HG03135 (cell line): ENCODE measurements around the gene AMBP.
"Not testable (repeated sequence)": the region's sequence is repeated elsewhere in the genome, so short reads cannot be mapped to it uniquely, and the experiment has no call there.

Experiments
- ATAC-seq: cut with Tn5 transposase; IDR thresholded peaks from one replicate; pipeline ENCODE4 v1.9.1; 2021; ENCODE audit warnings: mild to moderate bottlenecking, moderate library complexity; ENCODE audit not compliant: unreplicated experiment

Gene AMBP

DNA sequence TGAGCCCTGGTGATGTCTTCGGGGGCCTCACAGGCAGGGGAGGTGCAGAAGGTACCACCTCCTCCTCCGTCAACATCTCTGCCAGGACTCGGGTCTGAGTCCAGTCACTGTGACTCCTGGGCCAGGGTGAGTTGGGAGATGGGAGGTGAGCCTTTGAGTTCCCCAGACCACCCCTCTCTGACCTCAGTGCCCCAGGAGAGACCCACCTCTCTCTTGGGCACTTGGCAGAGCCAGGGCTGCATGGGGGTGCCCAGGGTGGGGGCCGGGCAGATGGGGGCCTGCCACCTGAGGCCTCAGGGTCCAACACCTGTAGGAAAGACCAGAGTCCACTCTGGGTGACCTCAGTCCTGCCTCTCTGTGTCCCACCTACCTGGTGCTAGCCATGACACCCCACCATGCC, 14.2 kb upstream of the AMBP start:
- no peak for ATAC-seq

DNA sequence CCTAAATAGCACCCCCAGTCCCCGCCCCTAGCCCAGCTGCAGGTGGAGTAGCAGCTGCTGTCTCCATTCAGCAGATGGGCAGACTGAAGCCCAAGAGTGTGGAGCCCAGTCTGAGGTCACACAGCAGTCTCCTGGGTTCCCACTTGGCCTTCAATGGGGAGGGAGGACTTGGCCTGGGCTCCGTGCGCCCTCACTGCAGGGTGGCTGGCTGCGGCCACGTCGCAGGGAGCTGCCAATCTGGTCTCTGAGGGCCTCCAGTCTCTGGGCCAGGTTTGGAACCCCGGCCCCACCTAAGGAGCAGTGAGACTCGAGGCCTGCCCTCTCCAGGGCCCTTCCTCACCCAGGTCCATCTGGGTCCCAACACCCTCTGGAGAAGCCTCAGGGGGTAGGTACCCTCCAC, 13.6 kb upstream of the AMBP start:
- ATAC-seq: no peak

DNA sequence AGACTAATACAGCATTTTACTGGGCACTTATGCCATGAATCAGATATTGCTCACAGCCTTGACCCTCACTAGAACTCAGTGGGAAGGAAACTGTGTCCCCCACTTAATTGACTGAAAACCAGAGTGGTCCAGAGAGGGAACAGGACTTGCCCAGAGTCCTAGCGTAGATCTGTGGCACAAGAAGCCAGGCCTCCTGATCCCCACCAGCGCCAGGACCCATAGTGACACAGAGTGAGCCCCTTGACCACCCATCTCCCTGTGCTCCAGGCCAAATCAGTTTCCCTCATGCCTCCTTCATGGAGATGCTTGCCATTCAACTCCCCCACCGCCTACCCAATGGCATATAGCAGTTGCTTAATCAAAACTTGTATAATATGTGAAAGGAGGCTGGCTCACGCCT, 12.7 kb upstream of the AMBP start:
- no peak for ATAC-seq

DNA sequence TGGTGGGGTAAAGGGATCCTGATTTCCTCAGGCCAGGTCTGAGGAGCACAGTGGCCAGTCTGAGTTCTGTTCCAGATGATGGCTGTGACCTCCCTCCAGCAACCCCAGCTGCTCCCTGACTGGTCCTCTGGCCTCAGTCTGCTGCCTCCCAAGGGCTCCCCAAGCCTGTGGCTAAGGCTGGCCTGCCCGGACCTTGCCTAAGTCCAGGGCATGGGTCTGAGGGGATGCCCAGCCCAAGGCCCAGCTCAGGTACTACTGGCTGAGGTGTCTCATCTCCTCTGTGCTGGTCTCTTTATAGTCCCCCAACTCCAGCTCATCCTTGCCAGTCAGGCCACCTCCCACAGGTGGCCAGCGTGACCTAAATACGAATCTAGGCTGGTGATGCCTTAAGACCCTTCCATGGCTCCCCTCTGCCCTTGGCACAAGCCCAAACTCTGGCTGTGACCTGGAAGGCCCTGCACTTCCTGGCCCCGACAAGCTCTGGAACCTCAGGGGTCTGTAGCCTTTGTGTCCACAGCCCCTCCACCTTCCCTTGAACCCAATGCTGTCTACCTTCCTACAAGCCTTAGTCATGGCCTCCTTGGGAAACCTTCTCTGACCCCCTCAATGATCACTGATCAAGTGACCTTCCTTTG, 11.2 kb upstream of the AMBP start:
- ATAC-seq: no peak

DNA sequence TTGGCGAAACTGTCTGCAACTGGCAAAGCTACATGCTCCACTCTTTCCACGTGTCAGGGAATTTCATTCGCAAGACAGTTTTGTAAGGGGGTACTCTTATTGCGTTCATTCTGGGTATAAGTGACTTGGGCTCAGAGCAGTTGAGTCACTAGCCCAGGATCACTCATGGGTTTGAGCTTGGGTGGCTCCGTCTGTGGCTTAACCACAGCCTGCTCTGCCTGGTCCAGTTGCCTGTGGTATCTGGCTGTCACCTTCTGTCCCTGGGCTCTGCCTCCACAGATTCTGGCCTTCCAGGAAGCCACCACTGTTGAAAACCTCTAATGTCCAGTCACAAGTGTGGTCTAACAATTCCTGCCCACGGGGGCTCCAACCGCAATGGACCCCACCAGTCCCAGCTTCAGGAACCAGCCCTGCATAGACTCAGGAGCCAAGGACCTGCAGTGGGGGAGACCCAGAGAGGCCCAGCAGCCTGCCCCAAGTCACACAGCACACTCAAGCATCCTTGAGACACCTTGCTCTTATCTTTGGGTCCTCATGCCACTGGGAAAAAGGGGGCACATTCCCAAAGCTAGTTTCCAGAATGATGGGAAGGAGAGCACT, 10.6 kb upstream of the AMBP start:
- no peak for ATAC-seq

DNA sequence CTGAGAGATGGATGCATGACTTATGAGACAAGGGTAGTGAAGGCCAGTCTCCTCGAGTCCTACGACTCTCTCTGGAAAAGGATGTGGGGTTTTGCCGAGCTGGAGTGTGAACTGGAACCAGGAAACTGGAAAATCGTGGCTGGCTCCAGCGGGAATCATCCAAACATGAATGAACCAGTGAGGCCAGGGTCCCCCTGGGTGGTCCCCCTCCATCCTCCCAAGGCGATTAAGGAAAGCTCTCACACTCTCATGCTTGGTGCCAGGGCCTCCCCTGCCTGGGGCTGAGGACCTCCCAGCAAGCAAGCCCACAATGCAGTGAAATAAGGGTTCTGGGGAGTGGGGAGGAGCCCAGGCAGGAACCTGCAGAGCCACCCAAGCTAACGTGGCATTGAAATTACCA, 9.6 kb upstream of the AMBP start:
- no peak for ATAC-seq

DNA sequence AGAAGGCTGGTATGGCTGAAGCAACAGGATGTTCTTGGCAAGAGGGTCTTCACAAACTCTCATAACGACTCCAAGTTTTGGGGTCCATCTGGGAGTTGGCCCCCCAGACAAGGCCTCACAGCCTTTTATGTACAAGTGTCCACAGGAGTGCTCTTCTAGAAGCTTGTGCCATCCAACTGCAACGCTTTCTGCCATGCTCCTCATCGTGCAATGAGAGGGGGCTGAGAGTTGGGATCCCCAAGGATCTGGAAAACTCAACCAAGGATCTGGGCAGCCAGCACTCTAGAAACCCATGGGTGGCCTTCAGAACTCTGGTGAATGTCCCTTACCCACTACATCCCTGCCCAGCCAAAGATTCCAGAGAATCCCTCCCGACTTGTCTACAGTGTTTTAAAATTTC, 8.5 kb upstream of the AMBP start:
- ATAC-seq: no peak

DNA sequence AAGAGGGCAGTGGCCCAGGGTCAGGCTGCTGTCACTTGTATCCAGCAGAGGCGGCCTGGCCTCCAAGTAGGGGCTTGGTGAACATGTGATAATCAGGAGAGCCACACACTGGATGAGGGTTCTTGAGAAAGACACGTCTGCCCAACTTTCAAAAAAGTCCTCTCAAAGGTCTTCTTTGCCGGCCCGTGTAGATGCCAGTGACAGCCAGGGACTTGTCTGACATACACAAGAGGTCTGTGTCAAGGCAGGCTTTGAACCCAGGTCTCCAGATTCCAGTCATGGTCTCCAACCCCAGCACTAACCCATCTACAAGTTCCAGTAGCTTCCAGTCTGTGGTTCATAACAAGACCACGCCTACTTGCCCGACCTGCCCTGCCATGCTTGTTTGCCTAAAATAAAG, 7.9 kb upstream of the AMBP start:
- ATAC-seq: no peak

DNA sequence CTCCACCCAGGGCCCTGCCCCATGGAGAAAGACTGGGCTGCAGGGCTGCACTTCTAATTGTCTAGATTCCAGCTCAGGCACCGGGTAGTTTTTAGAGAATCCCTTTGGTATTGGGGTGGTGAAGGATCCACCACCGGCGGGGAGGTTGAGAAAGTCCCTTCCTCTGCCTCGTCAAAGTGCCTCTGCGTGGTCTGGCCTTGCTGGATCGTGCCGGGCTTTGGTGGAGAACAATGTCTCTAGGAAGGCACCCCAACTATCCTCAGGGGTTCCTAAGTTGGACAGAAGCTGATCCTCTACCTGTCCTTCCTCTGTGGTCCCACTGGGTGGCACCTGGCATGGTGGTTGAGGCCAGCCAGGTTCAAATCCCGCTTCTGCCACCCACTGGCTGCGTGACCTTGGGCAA, 7.3 kb upstream of the AMBP start:
- no peak for ATAC-seq

DNA sequence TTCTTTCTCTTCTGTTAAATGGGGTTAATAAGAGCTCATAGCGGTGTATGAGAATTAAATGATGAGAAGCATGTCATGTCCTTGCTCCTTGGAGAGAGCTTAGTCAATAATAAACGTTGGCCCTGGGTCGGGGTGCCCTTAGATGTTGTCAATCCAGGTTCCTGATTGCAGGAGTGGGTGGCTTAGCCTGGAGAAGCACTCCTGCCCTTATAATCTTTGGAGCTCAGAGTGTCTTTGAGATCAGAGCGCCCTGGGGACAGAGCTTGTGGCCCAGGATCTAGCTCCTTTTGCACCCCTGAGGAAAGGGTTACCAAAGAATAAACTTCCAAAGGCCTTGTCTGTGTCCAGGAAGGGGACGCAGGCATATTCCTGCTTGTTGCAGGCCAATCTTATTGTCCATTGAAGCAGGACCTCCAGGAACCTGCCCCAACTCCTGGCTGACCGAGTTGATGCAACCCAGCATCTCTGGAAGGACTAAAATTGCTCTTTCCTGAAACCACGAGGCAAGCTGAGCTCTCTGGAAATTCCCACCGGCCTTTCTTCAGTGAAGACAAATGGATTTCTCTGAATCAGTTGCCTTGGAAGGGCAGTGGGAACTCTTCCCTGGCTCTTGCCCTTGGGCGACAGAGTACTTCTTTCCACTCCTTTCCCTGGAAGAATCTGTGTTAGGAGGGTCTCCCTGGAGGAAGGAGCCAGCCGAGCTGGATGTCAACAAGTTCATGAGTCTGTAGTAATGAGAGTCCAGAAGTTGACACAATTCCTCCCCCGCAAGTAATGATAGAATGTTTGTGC, 6.4 kb upstream of the AMBP start:
- ATAC-seq: no peak

DNA sequence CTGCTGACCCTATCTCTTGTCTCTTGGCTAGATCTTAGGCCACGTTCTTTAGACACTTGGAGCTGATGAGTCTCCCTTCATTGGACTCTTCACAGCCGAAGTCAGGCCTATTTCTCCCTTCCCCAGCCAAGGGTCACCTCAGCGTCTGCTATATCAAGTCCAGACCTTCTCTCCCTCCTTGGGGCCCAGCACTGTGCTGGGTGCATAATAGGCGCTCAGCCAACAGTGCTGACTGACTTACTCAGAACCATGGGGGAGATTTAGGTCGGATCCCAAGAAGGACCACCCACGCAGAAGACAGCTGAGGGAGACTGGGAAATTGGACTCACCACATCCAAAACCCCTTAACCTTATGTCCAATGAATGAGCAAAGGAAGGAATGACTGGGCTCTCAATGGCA, 5.6 kb upstream of the AMBP start:
- ATAC-seq: no peak

DNA sequence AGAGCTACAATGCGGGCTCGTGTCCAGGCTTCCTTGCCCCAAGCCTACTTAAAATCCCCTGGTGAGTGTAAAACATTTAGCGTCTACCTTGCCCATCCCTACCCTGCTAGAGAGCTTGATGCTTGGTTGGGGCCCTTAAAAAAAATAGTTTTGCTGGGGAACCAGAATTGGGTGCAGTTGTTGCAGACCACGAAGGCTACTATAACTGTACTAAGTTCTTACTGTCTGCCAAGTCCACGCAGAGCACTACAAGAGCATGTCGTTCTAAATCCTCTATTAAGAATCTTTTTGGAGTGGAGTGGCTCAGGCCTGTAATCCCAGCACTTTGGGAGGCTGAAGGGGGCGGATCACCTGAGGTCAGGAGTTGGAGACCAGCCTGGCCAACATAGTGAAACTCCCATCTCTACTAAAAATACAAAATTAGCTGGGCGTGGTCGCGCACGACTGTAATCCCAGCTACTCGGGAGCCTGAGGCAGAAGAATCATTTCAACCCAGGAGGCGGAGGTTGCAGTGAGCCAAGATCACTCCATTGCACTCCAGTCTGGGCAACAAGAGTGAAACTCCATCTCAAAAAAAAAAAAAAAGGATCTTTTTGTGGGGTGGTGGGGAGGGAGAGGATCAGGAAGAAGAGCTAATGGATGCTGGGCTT, 4.8 kb upstream of the AMBP start:
- not testable (repeated sequence) for ATAC-seq

DNA sequence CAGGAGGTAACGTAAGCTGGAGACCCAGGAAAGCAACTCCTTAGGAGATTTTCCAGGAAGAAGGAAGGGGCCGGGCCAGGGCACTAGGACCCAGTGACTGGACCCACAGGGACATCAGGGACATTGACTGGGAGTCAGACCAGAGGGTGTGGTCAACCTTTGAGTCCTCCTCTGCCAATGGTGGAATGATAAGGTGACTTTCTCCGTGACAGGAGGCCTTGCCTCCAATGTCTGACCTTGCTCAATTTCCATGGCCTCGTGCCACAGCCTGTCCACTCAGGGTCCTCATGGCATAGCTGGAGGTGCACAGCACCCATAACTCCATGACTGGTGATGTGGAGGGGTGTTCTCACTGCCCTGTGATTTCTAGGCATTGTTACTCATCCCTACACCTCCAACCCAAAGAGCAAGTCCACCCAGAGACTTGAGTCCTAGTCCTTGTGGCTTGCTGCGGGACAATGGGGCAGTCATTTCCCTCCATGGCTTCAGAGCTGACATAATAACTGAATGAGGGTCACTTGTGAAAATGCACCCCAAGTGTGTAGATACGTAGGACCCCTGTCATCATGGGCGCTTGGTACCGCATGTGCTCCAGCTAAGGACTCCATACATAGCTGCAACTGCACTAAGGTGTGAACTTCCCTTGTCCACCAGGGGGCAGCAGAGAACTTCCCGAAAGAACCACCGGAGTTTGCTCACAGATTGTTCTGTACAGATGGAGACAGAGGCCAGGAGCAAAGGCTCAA, 4.1 kb upstream of the AMBP start:
- peak; percentile 88 for ATAC-seq

DNA sequence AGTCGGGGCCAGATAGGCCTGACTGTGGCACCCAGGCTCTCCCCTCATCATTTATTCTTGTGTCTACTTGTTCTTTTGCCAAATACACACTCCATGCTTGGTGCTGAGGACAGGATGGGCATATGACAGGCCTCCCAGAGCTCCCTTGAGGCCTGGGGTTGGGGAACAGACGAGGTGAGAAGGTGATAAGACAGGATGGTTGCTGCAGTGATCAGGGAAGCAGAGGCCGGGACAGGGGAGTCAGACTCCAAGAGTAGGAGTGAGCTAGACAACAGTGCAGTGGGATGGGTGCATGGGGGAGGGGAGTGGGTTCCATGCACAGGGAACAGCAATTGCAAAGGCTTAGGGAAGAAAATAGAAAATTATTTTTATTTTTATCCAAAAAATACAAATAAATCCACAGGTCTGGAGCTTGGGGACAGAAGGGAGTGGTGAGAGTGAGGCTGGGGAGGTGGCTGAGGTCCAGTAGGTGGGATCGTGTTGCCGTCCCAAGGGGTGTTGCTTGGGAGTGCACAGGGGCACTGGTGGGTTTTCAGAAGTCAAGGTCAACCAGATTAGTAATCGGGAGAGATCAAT, 3.4 kb upstream of the AMBP start:
- no peak for ATAC-seq

DNA sequence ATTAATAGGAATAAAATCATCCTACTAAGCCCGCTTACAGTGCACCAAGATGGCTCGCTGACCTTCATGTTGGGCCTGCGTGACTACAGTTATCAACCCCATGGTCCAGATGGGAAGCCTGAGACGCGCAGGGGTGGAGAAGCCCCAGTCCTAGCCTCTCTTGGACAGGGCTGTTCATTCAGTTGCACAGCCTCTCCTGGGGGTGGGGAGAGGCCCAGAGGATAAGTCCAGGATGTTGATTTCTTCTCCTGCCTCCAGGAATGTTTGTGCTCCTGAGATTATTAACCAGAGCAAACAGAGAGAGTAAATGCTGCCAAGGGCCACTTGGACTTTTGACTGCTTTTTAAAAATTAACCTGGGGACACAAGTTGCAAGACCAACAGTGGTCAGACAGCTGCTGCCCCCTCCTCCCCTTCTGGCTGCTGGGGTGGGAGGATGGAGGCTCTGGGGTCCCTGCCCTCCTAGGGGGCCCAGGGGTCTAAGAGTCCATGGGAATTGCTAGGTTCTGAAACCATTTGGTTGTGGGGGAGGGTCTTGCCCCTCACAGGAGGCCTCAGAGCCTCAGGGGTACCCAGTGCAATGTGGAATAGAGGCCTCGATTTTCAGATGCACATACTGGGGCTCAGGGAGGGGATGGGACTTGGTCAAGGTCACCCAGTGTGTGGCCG, 2.8 kb upstream of the AMBP start:
- no peak for ATAC-seq

DNA sequence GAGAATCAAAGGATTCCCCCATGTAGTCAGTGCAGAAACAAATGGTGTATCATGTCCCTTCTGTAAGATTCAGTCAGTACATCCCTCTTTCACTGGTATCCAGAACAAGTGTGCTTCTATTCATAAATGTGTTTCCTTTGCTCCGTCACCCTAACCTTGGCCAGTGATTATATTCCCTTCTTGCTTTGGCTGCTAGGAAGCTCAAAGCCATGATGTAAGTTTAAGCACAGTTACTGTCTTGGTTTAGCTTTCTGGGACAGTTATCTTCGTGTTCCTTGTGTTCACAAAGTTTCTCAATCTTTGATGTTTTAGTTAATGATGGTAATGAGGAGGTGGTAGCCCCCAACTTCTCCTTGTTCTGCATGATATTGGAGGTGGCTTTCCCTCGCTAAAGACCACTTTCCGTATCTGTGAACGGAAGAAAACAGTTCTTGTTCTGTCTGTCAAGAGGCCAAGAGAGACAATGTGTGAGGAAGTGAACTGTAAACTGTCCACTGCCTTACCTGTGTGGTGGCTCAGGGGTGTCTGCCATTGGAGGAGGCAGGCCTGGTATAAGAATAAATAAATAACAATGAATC, 2.2 kb upstream of the AMBP start:
- ATAC-seq: no peak

DNA sequence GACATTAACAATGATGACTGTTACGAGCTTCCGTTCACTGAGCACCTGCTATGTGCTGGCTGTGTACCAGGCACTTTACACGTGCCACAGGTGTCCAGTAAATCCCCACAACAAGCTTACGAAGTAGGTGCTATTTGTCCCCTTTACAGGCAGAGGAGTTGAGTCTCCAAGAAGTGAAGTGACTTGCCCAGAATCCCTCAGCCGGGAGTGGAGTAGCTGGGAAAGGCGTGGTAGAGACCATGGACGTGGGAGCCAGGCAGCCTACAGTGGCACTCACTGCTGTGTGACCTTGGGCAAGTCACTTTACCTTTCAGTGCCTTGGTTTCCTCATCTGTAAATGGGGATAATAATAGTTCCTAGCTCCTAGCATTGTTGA, 669 bp upstream of the AMBP start:
- ATAC-seq: no peak

DNA sequence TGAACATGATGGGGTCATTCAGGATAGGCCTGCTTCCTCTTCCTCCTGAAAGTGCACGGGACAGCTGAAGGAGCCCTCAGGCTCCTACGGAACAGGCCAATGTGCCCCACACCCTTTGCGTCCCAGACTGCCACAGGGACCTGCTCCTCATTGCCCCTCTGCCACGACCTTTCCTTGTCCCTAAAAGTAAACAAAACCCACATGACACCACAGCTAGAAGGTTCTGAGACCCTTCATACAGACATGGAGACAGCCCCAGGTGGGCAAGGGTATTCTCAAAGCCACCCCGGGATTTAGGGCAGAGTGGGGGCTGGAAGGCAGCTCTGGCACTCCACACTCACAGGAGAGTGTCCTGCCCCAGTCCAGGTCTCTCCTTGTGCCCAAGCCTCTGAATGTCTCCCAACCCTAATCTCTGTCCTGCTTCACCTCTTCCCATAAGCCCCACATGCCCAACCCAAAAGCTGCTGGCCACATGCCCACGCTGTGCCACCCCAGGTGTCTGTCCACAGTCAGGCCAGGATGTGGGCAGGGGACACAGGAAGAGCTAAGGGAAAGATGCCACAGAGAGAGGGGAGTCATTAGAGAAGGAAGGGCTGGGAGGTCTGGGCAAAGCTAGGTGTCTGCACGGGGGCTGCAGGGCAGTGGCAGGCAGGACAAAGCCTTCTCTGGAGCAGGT, 800 bp downstream of the AMBP start:
- no peak for ATAC-seq
